ENCODE measurements around the gene KRT12. TPM values are rescaled to one million over a fixed set of nuclear protein-coding genes. Genes with fewer than 3 reads are reported as not detected.

Gene KRT12
- total and polyA plus RNA-seq, 9 of the 15 experiments (the other 6 are each of a cell fraction or from before 2014, with no cell fraction given) = 0.18 to 7.0 (median 2.2) TPM

GRCh38 chr17:40828454-40829044 lies 38.5 kb downstream of the KRT12 start (continued):
- 0 out of 2 replicates have a peak, but pooled peaks have one; percentile 6 for TF ChIP-seq ZNF197 (CRISPR knock-in tag; IDR thresholded peaks at IDR 0.05; ENCODE audit: low read depth)
- TF ChIP-seq FOXO4 (CRISPR knock-in tag; IDR thresholded peaks at IDR 0.05) = no peak
- TF ChIP-seq ZBTB2 (IDR thresholded peaks at IDR 0.05) = no peak
- TF ChIP-seq SIN3B (IDR thresholded peaks at IDR 0.05; ENCODE audit: low read depth) = no peak
- TF ChIP-seq NFRKB (IDR thresholded peaks at IDR 0.05; ENCODE audit: low read depth) = peak; percentile 63; the same call in 1 of the 2 replicates
- TF ChIP-seq PCBP2 (IDR thresholded peaks at IDR 0.05; ENCODE audit: low read depth, low read length, poor library complexity, severe bottlenecking) = no peak
- TF ChIP-seq ZC3H11A (IDR thresholded peaks at IDR 0.05; ENCODE audit: low read depth, low read length) = no peak
- no peak for TF ChIP-seq HMBOX1 (IDR thresholded peaks at IDR 0.05)
- no peak for TF ChIP-seq MYC (IDR thresholded peaks at IDR 0.05; ENCODE audit: low read depth, low read length)
- TF ChIP-seq MYC (CRISPR knock-in tag; IDR thresholded peaks at IDR 0.05; ENCODE audit: borderline replicate concordance, low read depth) = no peak
- TF ChIP-seq POLR2G (IDR thresholded peaks at IDR 0.05; ENCODE audit: low read depth, low read length) = 0 out of 2 replicates have a peak, but pooled peaks have one; percentile 32
- 0 out of 2 replicates have a peak, but pooled peaks have one; percentile 6 for TF ChIP-seq MGA (IDR thresholded peaks at IDR 0.05)
